Ascending aorta (tissue), 2 donors: ENCODE measurements around the gene NPB. TPM values are rescaled to one million over a fixed set of nuclear protein-coding genes. Genes with fewer than 3 reads are reported as not detected.

Source experiments
- DNase-seq, 2 donors: peaks; one replicate each; pipeline ENCODE4 v3.0.0-alpha.2; 2019; ENCODE audit warnings: low spot score in 2 of 2
- H3K27ac ChIP-seq, 2 donors: fragments of 200-600 bp; sonication (generic); one replicate each; pipeline ENCODE4 v1.5.1; 2016 to 2017; ENCODE audit warnings: mild to moderate bottlenecking in 1 of 2
- H3K27me3 ChIP-seq: fragments of 200-600 bp; sonication (generic); one replicate; pipeline ENCODE4 v1.5.1; 2017
- H3K36me3 ChIP-seq, 2 donors: fragments of 200-600 bp; sonication (generic); one replicate each; pipeline ENCODE4 v1.5.1; 2016
- H3K4me1 ChIP-seq, 2 donors: fragments of 200-600 bp; sonication (generic); one replicate each; pipeline ENCODE4 v1.5.1; 2016 to 2017; ENCODE audit warnings: mild to moderate bottlenecking in 1 of 2
- H3K4me3 ChIP-seq, 2 donors: fragments of 200-600 bp; sonication (generic); one replicate each; pipeline ENCODE4 v1.5.1; 2016 to 2017; ENCODE audit warnings: mild to moderate bottlenecking in 1 of 2
- H3K9me3 ChIP-seq, 2 donors: fragments of 200-600 bp; sonication (generic); one replicate each; pipeline ENCODE4 v1.5.1; 2016
- intact Hi-C: fragments of 100-400 bp; cut with DNase I; formaldehyde crosslinking; loops from one replicate; pipeline ENCODE4 v1.15.1; 2023
- total RNA-seq: library from RNA; depleted of rRNA; stranded (reverse); fragments of >200 nt; gene quantifications from one replicate; pipeline ENCODE4 v1.1.0, GENCODE V29; 2016
- TF ChIP-seq, protein P1 (sequence below), 3 experiments: fragments of 200-600 bp in 2 of 3; fragments of 450-650 bp in 1 of 3; sonication (generic) in 2 of 3; IDR thresholded peaks; one replicate each; pipeline ENCODE4 v1.5.1; 2016 to 2019; ENCODE audit warnings: antibody characterized with exemption in 3 of 3, mild to moderate bottlenecking in 1 of 3, moderate library complexity in 1 of 3

Gene NPB
- total RNA-seq, 1 donor from 2014 or later, result 1.5 TPM

GRCh38 chr17:81871387-81872230 lies 30.4 kb upstream of the NPB start:
- Histone ChIP-seq H3K9me3 (no peaks in the 10 kb centered on the region), H3K36me3 (peaks cover 22 to 26% of the 10 kb centered on the region in 2 donors), H3K4me3 (peak overlapping the region; percentile 83 to 95), H3K27me3 (no peaks in the 10 kb centered on the region), H3K4me1 (peaks cover 18 to 32% of the 10 kb centered on the region in 2 donors), H3K27ac (peak overlapping the region; percentile 96 to 99)
- TF ChIP-seq, protein P1, sequence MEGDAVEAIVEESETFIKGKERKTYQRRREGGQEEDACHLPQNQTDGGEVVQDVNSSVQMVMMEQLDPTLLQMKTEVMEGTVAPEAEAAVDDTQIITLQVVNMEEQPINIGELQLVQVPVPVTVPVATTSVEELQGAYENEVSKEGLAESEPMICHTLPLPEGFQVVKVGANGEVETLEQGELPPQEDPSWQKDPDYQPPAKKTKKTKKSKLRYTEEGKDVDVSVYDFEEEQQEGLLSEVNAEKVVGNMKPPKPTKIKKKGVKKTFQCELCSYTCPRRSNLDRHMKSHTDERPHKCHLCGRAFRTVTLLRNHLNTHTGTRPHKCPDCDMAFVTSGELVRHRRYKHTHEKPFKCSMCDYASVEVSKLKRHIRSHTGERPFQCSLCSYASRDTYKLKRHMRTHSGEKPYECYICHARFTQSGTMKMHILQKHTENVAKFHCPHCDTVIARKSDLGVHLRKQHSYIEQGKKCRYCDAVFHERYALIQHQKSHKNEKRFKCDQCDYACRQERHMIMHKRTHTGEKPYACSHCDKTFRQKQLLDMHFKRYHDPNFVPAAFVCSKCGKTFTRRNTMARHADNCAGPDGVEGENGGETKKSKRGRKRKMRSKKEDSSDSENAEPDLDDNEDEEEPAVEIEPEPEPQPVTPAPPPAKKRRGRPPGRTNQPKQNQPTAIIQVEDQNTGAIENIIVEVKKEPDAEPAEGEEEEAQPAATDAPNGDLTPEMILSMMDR (IDR thresholded peaks at IDR 0.05), result peak; percentile 27 to 53 (median 53)
- intact Hi-C loops, result loop anchor here (1.0 to 5.0 kb wide), 5 partner anchors 11 to 151 kb away; partner anchors contain the start of genes ALYREF, ANAPC11, CENPX and LRRC45
- DNase-seq, result peak; percentile 74 to 96

DNA sequence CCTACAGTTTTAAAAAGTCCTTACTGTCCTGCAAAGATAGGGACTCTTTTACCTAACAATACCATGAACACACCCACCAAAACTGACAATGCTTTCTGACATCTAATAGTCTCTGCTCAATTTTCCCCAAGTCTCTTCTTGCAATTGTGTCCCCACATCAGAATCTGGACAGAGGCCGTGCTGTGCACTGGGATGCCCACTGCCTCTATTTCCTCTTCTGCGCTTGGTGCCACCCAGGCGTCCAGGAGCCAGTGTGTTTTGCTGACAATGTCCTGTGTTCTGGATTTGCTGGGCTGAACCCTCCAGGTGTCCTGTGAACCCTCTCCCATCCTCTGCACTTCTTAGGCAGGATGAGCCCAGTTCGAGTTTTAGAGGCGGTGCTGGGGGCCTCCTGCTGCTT lies 24.5 kb upstream of the NPB start:
- no peak for DNase-seq
- TF ChIP-seq, protein P1 (IDR thresholded peaks at IDR 0.05), result no peak
- Histone ChIP-seq H3K27ac (no peak overlapping the region), H3K9me3 (no peaks in the 10 kb centered on the region), H3K4me3 (no peak overlapping the region), H3K36me3 (peaks cover 15 to 16% of the 10 kb centered on the region in 2 donors), H3K27me3 (no peaks in the 10 kb centered on the region), H3K4me1 (peaks cover 0 to 3% of the 10 kb centered on the region in 2 donors)
- intact Hi-C loops, result no loop called here

DNA sequence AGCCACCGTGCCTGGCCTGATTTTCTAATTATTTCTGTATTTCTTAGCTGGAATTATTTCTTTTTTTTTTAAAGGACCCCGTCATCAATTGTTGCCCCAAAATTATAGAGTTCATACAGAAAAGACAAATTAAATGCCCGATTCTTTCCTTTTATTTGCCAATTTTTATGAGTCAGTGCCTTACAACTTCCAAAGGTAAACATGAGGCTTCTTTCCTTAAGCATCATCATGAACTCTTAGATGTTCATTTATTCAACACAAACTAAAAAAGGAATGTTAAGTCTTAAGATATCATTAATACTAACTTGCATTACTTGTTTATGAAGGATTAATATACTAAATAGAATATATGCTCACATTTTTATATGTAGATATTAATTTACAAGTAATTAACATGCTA lies 23.7 kb upstream of the NPB start:
- TF ChIP-seq, protein P1 (IDR thresholded peaks at IDR 0.05), result no peak
- H3K27ac ChIP-seq, result no peak overlapping the region
- no peak overlapping the region for H3K4me3 ChIP-seq
- no peaks in the 10 kb centered on the region for H3K4me1 ChIP-seq
- H3K9me3 ChIP-seq, result no peaks in the 10 kb centered on the region
- intact Hi-C loops, result no loop called here
- no peaks in the 10 kb centered on the region for H3K27me3 ChIP-seq
- DNase-seq, result no peak
- H3K36me3 ChIP-seq, result peaks cover 15 to 23% of the 10 kb centered on the region in 2 donors

- H3K4me1 ChIP-seq, result no peaks in the 10 kb centered on the region
- H3K36me3 ChIP-seq, result peaks cover 15 to 24% of the 10 kb centered on the region in 2 donors
- TF ChIP-seq, protein P1 (IDR thresholded peaks at IDR 0.05), result no peak
- DNase-seq, result no peak
- intact Hi-C loops, result no loop called here
- H3K27me3 ChIP-seq, result no peaks in the 10 kb centered on the region
- H3K9me3 ChIP-seq, result no peaks in the 10 kb centered on the region
- H3K4me3 ChIP-seq, result no peak overlapping the region
- no peak overlapping the region for H3K27ac ChIP-seq
Observed at GRCh38 chr17:81879121-81879520, 22.9 kb upstream of the NPB start.

GRCh38 chr17:81884520-81884919 lies 17.5 kb upstream of the NPB start:
- peaks cover 46 to 53% of the 10 kb centered on the region in 2 donors for H3K36me3 ChIP-seq
- intact Hi-C loops, result no loop called here
- H3K9me3 ChIP-seq, result no peaks in the 10 kb centered on the region
- DNase-seq, result no peak
- TF ChIP-seq, protein P1 (IDR thresholded peaks at IDR 0.05), result no peak
- peak overlapping the region; percentile 27 to 48 for H3K27ac ChIP-seq
- peaks cover 0 to 5% of the 10 kb centered on the region in 2 donors for H3K4me1 ChIP-seq
- no peak overlapping the region for H3K4me3 ChIP-seq
- no peaks in the 10 kb centered on the region for H3K27me3 ChIP-seq
